RPMI8226 (cell line): Measurements from ENCODE around the gene RINL.
A peak's percentile ranks its signal among the peaks of the same experiment; 100 is the strongest.
"Not testable (repeated sequence)": the region's sequence is repeated elsewhere in the genome, so short reads cannot be mapped to it uniquely, and the experiment has no call there.

ENCODE experiments used
- DNase-seq: peaks from one replicate; pipeline ENCODE4 v3.0.0-alpha.2; 2015

The RINL gene

GRCh38 chr19:38873400-38873799 lies 4.7 kb downstream of the RINL start:
- not testable (repeated sequence) for DNase-seq

DNA sequence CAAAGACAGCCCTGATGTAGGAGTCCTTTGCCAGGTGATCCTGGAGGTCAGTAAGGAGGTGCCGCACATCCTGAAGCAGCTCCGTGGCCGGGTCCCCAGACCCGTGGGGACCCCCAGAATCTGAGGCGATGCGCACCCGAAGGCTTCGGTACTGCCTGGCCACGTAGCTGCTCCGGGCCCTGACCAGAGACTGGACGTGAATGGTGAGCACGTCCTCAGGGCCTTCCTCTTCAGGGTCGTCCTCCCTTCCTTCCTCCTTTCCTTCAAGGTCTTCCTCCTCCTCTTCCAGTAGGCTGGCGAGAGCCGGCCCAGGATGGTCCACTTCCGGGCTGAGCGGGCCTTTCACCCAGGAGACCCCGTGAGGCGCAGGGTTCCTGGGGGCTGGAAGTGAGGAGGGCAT lies 7.5 kb downstream of the RINL start:
- no peak for DNase-seq

- peak; percentile 94 for DNase-seq
Measured at GRCh38 chr19:38869836-38870607, 8.1 kb downstream of the RINL start.

- DNase-seq, result peak; percentile 68
Measured at GRCh38 chr19:38869160-38869835, 8.8 kb downstream of the RINL start.

DNA sequence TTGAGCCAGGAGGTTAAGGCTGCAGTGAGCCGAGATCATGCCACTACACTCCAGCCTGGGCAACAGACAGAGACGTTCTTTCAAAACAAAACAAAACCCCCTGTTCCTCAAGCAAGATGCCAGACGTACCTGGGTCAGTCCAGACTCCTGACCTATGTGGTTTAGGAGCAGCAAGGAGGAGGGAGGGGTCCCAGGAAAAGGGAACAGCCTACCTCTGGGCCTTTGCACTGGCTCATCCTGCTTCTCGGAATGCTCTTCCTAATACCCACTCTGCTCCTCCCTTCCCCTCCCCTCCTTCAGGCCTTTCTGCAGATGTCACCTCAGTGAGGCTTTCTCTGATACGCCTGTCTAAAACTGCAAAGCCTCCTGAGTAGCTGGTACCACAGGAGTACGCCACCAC lies 9.5 kb downstream of the RINL start:
- DNase-seq, result no peak

GRCh38 chr19:38867171-38867780 lies 10.8 kb downstream of the RINL start:
- DNase-seq, result no peak

DNA sequence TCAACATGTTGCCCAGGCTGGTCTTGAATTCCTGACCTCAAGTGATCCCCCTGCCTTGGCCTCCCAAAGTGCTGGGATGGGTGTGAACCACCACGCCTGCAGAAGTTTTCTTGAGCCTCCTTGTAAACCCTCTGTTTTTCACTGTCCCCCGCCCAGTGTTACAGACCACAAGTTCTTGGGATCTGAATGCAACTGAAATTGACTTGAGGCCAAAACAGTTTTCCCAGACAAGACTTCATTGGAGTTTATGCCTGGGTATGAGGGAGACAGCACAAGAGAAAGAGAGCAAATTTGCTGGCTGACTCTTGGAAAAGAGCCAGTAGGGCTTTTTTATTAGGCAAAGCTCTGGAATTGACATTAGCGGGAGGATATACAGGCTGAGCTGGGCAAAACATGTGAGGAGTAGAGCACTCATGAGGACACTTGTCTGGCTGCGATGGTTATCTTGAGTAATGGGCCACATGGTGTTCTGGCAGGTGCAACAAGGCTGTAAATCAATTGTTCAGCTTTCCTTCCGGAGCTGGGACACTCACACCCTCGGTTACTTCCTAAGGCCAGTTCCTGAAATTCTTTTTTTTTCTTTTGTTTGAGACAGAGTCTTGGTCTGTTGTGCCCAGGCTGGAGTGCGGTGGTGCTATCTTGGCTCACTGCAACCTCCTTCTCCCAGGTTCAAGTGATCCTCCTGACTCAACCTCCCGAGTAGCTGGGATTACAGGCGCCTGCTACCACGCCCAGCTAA lies 15.6 kb downstream of the RINL start:
- DNase-seq, result no peak

DNA sequence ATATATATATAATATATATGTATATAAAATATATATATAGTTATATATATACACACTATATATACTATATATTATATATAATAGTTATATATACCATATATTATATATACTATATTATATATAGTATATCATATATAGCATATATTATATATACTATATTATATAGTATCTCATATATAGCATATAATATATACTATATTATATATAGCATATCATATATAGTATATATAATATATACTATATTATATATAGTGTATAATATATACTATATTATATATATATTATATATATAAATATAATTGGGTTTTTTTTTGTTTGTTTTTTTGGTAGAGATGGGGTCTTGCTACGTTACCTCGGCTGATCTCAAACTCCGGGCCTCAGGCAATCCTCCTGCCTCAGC lies 16.7 kb downstream of the RINL start:
- no peak for DNase-seq

DNA sequence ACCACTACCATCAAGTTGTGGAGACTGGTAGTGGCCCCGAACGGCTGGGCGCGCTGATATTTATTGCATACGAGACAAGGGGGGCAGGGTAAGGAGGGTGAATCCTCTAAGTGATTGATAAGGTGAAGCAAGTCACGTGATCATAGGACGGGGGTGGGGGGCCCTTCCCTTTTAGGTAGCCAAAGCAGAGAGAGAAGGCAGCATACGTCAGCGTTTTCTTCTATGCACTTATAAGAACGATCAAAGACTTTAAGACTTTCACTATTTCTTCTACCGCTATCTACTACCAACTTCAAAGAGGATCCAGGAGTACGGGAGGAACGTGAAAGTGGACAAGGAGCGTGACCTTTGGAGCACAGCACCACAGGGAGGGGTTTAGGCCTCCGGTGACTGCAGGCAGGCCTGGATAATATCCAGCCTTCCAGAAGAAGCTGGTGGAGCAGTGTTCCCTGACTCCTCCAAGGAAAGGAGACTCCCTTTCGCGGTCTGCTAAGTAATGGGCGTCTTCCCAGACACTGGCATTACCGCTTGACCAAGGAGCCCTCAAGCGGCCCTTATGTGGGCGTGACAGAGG lies 18.4 kb downstream of the RINL start:
- DNase-seq, result not testable (repeated sequence)

DNA sequence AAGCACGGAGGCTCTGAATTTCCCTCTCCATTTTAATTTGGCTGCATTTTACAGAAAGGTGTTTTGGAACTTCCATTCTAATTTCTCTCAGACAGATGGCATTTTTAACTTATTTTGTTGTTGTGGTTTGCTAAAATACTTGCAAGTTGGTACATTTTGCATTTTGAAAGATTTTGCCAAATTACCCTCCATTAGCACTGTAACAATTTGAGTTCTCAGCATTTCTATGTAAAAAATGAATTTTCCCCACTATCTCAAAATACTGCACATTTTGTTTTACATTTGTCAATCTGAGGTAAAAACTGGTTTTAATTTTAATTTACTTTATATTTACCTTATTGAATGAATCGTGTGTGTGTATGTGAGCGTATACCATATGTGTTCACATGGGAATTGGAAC lies 21.3 kb downstream of the RINL start:
- DNase-seq, result no peak

GRCh38 chr19:38855751-38856150 lies 22.3 kb downstream of the RINL start:
- not testable (repeated sequence) for DNase-seq

- DNase-seq, result not testable (repeated sequence)
Measured at GRCh38 chr19:38854961-38855360, 23.1 kb downstream of the RINL start.

- DNase-seq, result no peak
Measured at GRCh38 chr19:38853214-38853613, 24.9 kb downstream of the RINL start.

GRCh38 chr19:38852231-38853044 lies 25.6 kb downstream of the RINL start:
- DNase-seq, result peak; percentile 54

GRCh38 chr19:38851622-38852230 lies 26.3 kb downstream of the RINL start:
- DNase-seq, result peak; percentile 93

GRCh38 chr19:38850976-38851621 lies 27.0 kb downstream of the RINL start:
- no peak for DNase-seq

GRCh38 chr19:38850436-38850975 lies 27.6 kb downstream of the RINL start:
- no peak for DNase-seq

GRCh38 chr19:38849860-38850435 lies 28.1 kb downstream of the RINL start, which contains the start of gene HNRNPL:
TSS of gene HNRNPL (minus strand) at chr19:38849986. CDS start at chr19:38849966, 20 bp downstream.
- DNase-seq, result peak; percentile 99

DNA sequence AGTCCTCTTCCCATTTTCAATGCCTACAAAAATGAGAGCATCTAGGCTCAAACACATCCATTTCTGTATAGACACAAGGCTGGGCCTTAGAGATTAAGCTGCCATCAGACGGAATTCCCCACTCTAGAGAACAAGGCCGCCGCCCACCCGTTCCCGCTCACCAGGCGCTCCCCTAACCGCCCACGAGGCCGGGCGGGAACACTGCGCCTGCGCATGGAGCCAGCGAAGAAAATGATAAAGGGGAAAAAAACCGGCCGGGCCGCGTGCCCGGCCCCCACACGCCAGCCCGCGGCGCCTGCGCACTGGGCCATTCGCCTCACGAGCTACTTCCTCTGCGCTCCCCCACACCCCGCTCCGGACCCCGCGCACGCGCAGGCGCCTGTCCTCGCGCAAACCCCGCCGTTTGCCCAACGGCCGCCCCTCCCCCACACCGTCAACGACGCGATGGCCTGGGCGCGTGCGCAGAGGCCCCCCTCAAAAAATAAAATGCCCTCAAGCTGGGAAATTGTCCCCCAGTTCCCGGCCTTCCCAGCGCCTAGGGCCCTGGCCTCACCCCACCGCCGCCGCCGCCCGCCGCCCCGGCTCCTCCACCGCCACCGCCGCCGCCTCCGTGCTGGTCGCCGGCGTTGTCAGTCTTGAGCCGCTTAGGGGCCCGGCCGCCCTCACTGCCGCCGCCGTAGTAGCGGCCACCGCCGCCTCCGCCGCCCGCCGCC lies 28.8 kb downstream of the RINL start:
- DNase-seq, result peak; percentile 95
